Tibial nerve (tissue), 4 donors: ENCODE results near the gene STARD9.

ENCODE experiments used
- EP300 ChIP-seq, 2 donors: sonication (generic); formaldehyde crosslinking; IDR thresholded peaks; one replicate each; pipeline ENCODE4 v1.6.1; 2017; ENCODE audit warnings: antibody characterized with exemption in 2 of 2, mild to moderate bottlenecking in 1 of 2
- POLR2A ChIP-seq, 2 donors: fragments of 450-650 bp; IDR thresholded peaks; one replicate each; pipeline ENCODE4 v1.6.1; 2017; ENCODE audit warnings: antibody characterized with exemption in 2 of 2, mild to moderate bottlenecking in 2 of 2, moderate library complexity in 2 of 2
- TF ChIP-seq, protein P1 (sequence below), 5 experiments: fragments of 200-600 bp in 3 of 5; fragments of 450-650 bp in 2 of 5; sonication (generic) in 3 of 5; IDR thresholded peaks; one replicate each; pipeline ENCODE4 v1.5.1; 2016 to 2019; ENCODE audit warnings: antibody characterized with exemption in 5 of 5, mild to moderate bottlenecking in 3 of 5, moderate library complexity in 2 of 5

DNA sequence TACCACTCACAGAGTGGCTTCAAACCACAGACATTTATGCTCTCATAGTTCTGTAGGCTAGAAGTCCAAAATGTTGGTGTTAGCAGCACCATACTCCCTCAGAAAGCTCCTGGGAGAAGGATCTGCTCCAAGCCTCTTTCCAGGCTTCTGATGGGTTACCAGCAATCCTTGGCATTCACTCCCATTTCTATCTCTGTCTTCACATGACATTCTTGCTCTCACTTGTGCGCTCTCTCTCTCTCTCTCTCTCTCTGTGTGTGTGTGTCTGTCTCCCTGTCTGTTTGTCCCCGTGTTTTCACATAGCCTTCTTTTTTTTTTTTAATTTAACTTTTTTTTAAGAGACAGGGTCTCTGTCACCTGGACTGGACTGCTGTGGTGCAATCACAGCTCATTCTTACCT lies 135.3 kb downstream of the STARD9 start:
- TF ChIP-seq, protein P1, sequence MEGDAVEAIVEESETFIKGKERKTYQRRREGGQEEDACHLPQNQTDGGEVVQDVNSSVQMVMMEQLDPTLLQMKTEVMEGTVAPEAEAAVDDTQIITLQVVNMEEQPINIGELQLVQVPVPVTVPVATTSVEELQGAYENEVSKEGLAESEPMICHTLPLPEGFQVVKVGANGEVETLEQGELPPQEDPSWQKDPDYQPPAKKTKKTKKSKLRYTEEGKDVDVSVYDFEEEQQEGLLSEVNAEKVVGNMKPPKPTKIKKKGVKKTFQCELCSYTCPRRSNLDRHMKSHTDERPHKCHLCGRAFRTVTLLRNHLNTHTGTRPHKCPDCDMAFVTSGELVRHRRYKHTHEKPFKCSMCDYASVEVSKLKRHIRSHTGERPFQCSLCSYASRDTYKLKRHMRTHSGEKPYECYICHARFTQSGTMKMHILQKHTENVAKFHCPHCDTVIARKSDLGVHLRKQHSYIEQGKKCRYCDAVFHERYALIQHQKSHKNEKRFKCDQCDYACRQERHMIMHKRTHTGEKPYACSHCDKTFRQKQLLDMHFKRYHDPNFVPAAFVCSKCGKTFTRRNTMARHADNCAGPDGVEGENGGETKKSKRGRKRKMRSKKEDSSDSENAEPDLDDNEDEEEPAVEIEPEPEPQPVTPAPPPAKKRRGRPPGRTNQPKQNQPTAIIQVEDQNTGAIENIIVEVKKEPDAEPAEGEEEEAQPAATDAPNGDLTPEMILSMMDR (IDR thresholded peaks at IDR 0.05): no peak
- TF ChIP-seq EP300 (IDR thresholded peaks at IDR 0.05): no peak
- TF ChIP-seq POLR2A (IDR thresholded peaks at IDR 0.05): no peak
